GM15510 (cell line): ENCODE results near the gene CADM1.

ENCODE experiments used
- POLR2A ChIP-seq: IDR thresholded peaks from 3 replicates; pipeline ENCODE4 v1.6.1; 2011; ENCODE audit warnings: borderline replicate concordance; ENCODE audit not compliant: insufficient read length; ENCODE audit errors: extremely low read depth

CADM1 gene

DNA sequence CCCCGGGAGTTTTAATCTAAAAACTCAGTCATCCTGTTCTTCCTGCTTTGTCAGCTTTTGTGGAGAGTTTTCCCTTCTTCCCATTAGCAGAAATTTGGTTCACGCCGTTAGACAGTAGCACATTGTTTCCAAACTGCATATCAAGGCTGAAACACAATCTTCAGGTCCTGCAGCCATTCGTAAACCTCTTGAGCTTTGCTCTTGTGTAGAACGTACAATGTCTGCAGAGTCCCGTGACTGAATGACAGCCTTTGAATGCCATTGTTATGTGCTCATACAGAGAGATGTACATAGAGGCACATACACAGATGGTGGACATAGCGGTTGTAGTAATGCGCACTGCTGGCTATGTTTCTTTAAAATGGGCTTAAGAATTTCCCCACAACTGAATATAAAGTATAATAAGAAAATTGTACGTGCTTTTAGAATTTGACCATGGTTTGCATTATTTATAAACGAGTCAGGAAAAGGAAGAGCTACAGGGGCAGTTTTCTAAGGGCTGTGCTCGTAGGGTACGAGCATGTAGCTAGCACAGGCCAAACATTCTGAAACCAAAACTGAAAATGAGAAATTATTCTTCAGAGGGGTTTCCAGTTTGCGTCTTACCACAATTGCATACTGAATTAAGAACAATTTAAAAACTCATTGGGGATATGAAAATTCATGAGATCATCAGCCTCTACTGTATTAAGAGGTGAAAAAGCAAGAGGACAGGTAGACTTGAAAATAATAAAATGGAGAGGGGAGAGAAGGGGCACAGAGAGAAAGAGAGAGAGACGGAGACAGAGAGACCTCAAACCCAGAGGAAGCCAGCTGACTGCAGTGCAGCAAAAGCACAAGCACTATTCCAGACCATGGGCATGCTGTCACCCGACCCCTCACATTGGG lies 310.1 kb downstream of the CADM1 start:
- no peak for TF ChIP-seq POLR2A

DNA sequence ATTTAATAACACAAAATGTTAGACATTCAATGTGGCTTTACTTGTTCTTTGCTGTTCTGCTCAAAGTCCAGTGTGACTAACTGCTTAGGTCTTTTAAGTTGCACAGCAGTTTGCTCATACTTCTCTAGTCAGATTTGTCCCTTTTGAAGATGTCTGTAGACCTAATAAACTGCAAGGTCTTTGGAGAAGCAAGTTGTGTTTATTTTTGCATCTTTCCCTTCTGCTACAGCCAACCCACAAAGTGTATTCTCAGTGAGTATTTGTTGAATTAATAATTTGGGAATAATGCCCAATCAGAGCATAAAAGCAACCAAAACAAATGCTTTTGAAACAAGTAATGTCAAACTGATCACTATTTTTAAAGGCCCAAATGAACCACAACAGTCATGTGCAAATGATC lies 312.5 kb downstream of the CADM1 start:
- TF ChIP-seq POLR2A: no peak

- no peak for TF ChIP-seq POLR2A
These were observed 314.0 kb downstream of the CADM1 start for GRCh38 chr11:115190196-115190595.

DNA sequence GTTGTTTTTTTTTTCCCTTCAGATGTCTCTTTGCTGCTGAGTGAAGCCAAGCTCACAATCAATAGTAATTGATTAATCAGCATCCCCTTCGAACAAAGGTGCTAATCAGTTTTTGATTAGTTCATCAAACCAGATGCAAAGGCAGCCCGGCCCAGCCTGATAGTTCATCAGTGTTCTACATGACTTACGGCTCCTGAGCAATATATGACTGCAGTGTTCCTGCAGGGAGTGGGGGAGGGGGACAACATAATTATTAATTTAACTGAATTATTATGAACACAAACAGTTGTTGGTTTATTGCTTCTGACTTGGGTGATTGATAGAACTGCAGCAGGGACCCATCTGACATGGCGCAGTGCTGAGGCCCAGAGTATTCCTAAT lies 315.3 kb downstream of the CADM1 start:
- no peak for TF ChIP-seq POLR2A

- no peak for TF ChIP-seq POLR2A
These were observed 315.9 kb downstream of the CADM1 start for GRCh38 chr11:115188188-115188897.

DNA sequence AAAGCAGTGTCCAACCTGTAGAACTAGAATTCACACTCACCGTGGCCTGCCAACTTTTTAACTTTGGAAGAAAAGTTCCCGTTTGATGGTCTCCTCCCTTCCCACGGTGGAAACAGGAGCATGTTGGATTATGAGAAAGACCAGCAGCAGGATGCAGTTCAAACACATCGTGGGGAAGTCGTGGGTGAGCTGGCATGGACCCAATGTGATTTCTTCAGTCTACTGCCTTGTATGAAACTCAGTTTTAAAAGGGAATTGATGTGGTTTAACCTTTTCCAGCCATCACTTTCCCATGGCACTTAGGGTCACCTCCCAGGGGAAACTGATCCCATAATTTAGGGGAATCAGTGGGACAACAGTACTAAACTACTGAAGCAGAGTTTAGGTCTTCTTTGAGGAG lies 318.3 kb downstream of the CADM1 start:
- TF ChIP-seq POLR2A: no peak

DNA sequence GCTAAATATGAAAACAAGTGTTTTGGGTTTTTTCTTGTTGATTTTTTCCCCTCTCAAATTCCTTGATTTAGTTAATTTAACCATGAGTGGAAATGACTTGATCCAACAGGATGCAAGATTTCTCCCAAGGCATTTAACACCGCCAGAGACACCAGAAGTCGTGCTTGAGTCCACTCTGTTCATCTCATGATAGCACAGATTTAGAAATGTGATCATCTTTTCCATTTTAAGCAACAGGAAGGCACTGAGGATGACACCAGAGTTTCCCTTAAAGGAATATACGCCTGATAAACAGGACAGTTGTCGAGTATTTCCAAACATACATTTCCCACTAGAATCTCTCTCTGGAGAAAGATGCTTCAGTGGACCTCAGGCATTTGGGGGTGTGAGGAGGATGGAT lies 318.7 kb downstream of the CADM1 start:
- TF ChIP-seq POLR2A: no peak

GRCh38 chr11:115184901-115185300 lies 319.3 kb downstream of the CADM1 start:
- TF ChIP-seq POLR2A: no peak

- no peak for TF ChIP-seq POLR2A
These were observed 320.4 kb downstream of the CADM1 start for GRCh38 chr11:115183830-115184229.

GRCh38 chr11:115183136-115183535 lies 321.1 kb downstream of the CADM1 start:
- TF ChIP-seq POLR2A: no peak

GRCh38 chr11:115182282-115182955 lies 321.8 kb downstream of the CADM1 start:
- TF ChIP-seq POLR2A: no peak

DNA sequence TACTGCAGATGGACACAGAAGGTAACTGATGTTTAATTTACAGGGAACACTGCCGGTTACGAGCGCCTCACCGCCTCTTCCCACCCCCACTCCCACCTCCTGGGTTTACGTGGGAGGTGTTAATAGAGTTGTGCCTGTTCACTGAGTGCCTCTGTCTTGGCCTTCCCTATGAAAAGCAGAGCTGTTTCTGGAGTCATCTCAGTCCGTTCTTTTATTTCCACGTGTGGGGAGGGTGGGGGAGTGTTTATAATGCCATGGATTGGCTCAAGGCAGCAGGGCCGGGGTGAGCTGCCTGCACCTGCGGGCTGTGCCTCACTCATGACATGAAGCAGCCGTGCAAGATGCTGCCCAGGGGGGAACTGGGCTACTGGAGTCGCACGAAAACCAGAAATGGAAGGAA lies 322.7 kb downstream of the CADM1 start:
- TF ChIP-seq POLR2A: no peak

DNA sequence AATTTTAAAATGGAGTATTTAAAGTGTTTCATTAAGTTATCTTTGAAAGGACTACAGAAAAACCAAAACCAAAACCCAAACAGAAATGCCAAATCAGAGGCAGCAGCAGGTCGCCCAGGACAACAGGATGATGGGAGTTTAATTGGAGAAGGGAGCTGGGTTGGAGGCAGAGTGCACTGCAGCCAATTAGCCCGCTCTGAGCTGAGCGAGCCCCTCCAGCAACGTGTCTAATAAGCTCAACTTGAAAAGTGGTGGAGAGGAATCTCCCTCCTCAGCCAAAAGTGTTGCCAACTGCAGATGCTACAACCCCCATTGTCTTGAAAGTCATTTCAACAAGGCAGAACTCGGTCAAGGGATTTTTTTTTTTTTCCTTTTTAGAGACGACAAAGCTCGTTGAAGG lies 323.9 kb downstream of the CADM1 start:
- no peak for TF ChIP-seq POLR2A

DNA sequence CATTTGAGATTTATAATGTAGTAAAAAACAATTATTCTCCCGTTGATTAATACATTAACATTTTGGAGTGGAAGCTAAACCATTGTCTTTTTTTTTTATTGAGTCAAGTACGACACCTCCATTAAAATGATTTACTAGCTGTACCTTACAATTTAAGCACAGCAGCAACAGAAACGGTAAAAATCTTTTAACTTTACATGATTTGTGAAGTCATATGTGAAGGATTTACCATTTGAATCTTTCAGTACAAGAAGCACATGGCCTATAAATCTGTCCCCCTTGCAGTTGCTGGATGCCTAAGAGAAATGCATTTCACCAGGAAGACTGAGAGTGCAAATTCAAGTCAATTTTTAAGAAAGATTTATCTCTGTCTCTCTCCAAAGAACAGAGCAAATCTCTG lies 324.6 kb downstream of the CADM1 start:
- no peak for TF ChIP-seq POLR2A

DNA sequence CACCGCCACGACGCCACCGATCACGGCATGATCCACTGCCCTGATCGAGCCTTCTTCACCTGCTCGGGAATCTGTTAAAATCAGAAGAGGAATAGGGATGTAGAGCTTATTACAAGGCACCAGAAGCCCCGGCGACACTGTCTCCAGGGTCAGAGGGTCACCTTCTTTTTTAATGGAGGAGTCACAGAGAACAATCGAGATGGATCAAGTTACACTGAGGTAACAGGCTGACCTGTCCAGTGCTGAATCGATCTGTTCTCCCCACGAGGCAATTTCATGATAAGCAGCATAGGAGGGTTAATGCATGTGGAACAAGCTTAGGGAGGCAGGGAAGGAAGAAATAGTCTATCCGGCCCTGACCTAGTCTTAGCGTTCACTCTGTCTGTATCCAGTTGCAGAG lies 325.5 kb downstream of the CADM1 start:
- no peak for TF ChIP-seq POLR2A

DNA sequence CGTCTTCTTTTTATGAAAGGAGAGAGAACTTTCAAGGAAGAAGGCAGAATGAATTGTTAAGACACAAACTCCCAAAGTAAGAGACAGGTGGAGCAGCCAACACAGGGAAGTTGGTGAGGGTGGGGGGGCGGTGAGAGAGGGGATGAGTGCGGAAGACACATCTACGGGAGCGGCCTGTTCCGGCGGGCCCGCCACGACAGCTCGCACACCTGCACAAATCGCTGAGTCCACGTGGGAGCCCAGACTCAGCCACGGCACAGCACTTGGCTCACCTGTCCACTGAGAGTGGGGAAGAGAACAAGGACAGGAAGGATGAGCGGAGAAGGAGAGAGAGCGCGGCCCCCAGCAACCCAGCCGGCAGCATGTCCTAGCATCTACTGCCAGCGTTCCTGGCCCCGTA lies 331.1 kb downstream of the CADM1 start:
- no peak for TF ChIP-seq POLR2A

GRCh38 chr11:115170133-115170815 lies 333.9 kb downstream of the CADM1 start:
- TF ChIP-seq POLR2A: no peak
